RWPE2 (cell line): Measurements from ENCODE around the gene CHD2.

Experiments used
- ATAC-seq: fragments of 200-7000 bp; cut with Tn5 transposase; 3 replicates; pipeline ENCODE4 v1.9.1; 2021; ENCODE audit warnings: low read depth
- DNase-seq: peaks from one replicate; pipeline ENCODE4 v3.0.0-alpha.2; 2020; ENCODE audit warnings: low spot score
- H3K27ac ChIP-seq: fragments of 450-650 bp; 2 replicates; pipeline ENCODE4 v1.5.1; 2017; ENCODE audit warnings: mild to moderate bottlenecking; ENCODE audit not compliant: poor library complexity, severe bottlenecking
- H3K27me3 ChIP-seq: fragments of 250-450 bp; sonication (Bioruptor Pico); 2 replicates; pipeline ENCODE4 v1.5.1; 2021; ENCODE audit warnings: mild to moderate bottlenecking, moderate library complexity; ENCODE audit not compliant: insufficient read depth, poor library complexity, severe bottlenecking
- H3K36me3 ChIP-seq: fragments of 250-450 bp; sonication (Bioruptor Pico); 2 replicates; pipeline ENCODE4 v1.5.1; 2020; ENCODE audit warnings: low read depth, mild to moderate bottlenecking, moderate library complexity
- H3K4me1 ChIP-seq: fragments of 250-450 bp; sonication (Bioruptor Pico); 2 replicates; pipeline ENCODE4 v1.5.1; 2021; ENCODE audit warnings: mild to moderate bottlenecking, moderate library complexity; ENCODE audit not compliant: insufficient read depth, poor library complexity, severe bottlenecking
- H3K4me3 ChIP-seq: fragments of 250-450 bp; sonication (Bioruptor Pico); 2 replicates; pipeline ENCODE4 v1.5.1; 2021; ENCODE audit warnings: mild to moderate bottlenecking, moderate library complexity; ENCODE audit not compliant: severe bottlenecking
- H3K9me3 ChIP-seq: fragments of 250-450 bp; sonication (Bioruptor Pico); 2 replicates; pipeline ENCODE4 v1.5.1; 2021; ENCODE audit warnings: mild to moderate bottlenecking, moderate library complexity; ENCODE audit not compliant: severe bottlenecking
- TF ChIP-seq, protein P1 (sequence below): fragments of 450-650 bp; IDR thresholded peaks from one replicate; pipeline ENCODE4 v1.5.1; 2017; ENCODE audit warnings: mild to moderate bottlenecking, moderate library complexity; ENCODE audit not compliant: poor library complexity, severe bottlenecking

CHD2 gene

GRCh38 chr15:92937901-92938300 lies 37.8 kb downstream of the CHD2 start:
- peaks cover 97% of the 10 kb centered on the region for H3K36me3 ChIP-seq
- H3K4me3 ChIP-seq, result no peak overlapping the region
- no peaks in the 10 kb centered on the region for H3K9me3 ChIP-seq
- no peaks in the 10 kb centered on the region for H3K4me1 ChIP-seq
- no peak for ATAC-seq
- TF ChIP-seq, protein P1, sequence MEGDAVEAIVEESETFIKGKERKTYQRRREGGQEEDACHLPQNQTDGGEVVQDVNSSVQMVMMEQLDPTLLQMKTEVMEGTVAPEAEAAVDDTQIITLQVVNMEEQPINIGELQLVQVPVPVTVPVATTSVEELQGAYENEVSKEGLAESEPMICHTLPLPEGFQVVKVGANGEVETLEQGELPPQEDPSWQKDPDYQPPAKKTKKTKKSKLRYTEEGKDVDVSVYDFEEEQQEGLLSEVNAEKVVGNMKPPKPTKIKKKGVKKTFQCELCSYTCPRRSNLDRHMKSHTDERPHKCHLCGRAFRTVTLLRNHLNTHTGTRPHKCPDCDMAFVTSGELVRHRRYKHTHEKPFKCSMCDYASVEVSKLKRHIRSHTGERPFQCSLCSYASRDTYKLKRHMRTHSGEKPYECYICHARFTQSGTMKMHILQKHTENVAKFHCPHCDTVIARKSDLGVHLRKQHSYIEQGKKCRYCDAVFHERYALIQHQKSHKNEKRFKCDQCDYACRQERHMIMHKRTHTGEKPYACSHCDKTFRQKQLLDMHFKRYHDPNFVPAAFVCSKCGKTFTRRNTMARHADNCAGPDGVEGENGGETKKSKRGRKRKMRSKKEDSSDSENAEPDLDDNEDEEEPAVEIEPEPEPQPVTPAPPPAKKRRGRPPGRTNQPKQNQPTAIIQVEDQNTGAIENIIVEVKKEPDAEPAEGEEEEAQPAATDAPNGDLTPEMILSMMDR, result no peak
- H3K27ac ChIP-seq, result no peak overlapping the region
- no peak for DNase-seq
- no peaks in the 10 kb centered on the region for H3K27me3 ChIP-seq

- ATAC-seq, result no peak
- TF ChIP-seq, protein P1, result no peak
- H3K27ac ChIP-seq, result no peak overlapping the region
- no peak overlapping the region for H3K4me3 ChIP-seq
- no peaks in the 10 kb centered on the region for H3K27me3 ChIP-seq
- no peak for DNase-seq
- H3K36me3 ChIP-seq, result peaks cover 97% of the 10 kb centered on the region
- H3K4me1 ChIP-seq, result no peaks in the 10 kb centered on the region
- no peaks in the 10 kb centered on the region for H3K9me3 ChIP-seq
These were observed 38.3 kb downstream of the CHD2 start for GRCh38 chr15:92938387-92938786.

GRCh38 chr15:92941668-92942067 lies 41.5 kb downstream of the CHD2 start:
- TF ChIP-seq, protein P1, result no peak

GRCh38 chr15:92942706-92943105 lies 42.6 kb downstream of the CHD2 start:
- ATAC-seq, result no peak
- TF ChIP-seq, protein P1, result no peak
- no peak overlapping the region for H3K4me3 ChIP-seq

More at GRCh38 chr15:92941668-92942067, 41.5 kb downstream of the CHD2 start:
- Histone ChIP-seq H3K27ac (no peak overlapping the region), H3K27me3 (no peaks in the 10 kb centered on the region), H3K9me3 (peaks cover 5% of the 10 kb centered on the region), H3K4me3 (no peak overlapping the region), H3K36me3 (peaks cover 97% of the 10 kb centered on the region), H3K4me1 (no peaks in the 10 kb centered on the region)
- ATAC-seq (no peak), DNase-seq (no peak)

GRCh38 chr15:92943581-92943980 lies 43.5 kb downstream of the CHD2 start:
- Histone ChIP-seq H3K36me3 (peaks cover 97% of the 10 kb centered on the region), H3K4me3 (no peak overlapping the region), H3K4me1 (no peaks in the 10 kb centered on the region), H3K27me3 (no peaks in the 10 kb centered on the region), H3K27ac (no peak overlapping the region), H3K9me3 (peaks cover 16% of the 10 kb centered on the region)
- DNase-seq (no peak), ATAC-seq (no peak)
- TF ChIP-seq, protein P1, result no peak

More at GRCh38 chr15:92942706-92943105, 42.6 kb downstream of the CHD2 start:
- no peak overlapping the region for H3K27ac ChIP-seq
- peaks cover 97% of the 10 kb centered on the region for H3K36me3 ChIP-seq
- H3K27me3 ChIP-seq, result no peaks in the 10 kb centered on the region
- no peak for DNase-seq
- H3K4me1 ChIP-seq, result no peaks in the 10 kb centered on the region
- H3K9me3 ChIP-seq, result peaks cover 11% of the 10 kb centered on the region
